Adipocyte (in vitro differentiated cells): ENCODE measurements around the gene SRRM4.

Source experiments
- DNase-seq: peaks from one replicate; pipeline ENCODE4 v3.0.0-alpha.2; 2015; ENCODE audit warnings: low read depth
- H3K27me3 ChIP-seq: replicated peaks from 2 replicates; pipeline ENCODE4 v1.7.0; 2013; ENCODE audit warnings: mild to moderate bottlenecking, low read length, moderate library complexity; ENCODE audit not compliant: control insufficient read depth, insufficient read depth
- H3K36me3 ChIP-seq: 2 replicates; pipeline ENCODE4 v1.7.0; 2013; ENCODE audit warnings: low read length, mild to moderate bottlenecking, moderate library complexity; ENCODE audit not compliant: control insufficient read depth, insufficient read depth, severe bottlenecking
- H3K4me1 ChIP-seq: 2 replicates; pipeline ENCODE4 v1.7.0; 2013; ENCODE audit warnings: mild to moderate bottlenecking, low read length, moderate library complexity; ENCODE audit not compliant: control insufficient read depth, insufficient read depth
- H3K4me3 ChIP-seq: 2 replicates; pipeline ENCODE4 v1.7.0; 2013; ENCODE audit warnings: mild to moderate bottlenecking, low read length, moderate library complexity
- H3K9ac ChIP-seq: 2 replicates; pipeline ENCODE4 v1.7.0; 2013; ENCODE audit warnings: mild to moderate bottlenecking, low read length, moderate library complexity
- H3K9me3 ChIP-seq: 2 replicates; pipeline ENCODE4 v1.7.0; 2013; ENCODE audit warnings: mild to moderate bottlenecking, low read length, moderate library complexity; ENCODE audit not compliant: control insufficient read depth

Gene SRRM4

GRCh38 chr12:119130523-119130922 is 149.2 kb downstream of the SRRM4 start:
- no peak for DNase-seq
- H3K4me1 ChIP-seq: no peaks in the 10 kb centered on the region
- H3K27me3 ChIP-seq: no peaks in the 10 kb centered on the region
- H3K36me3 ChIP-seq: no peaks in the 10 kb centered on the region
- peaks cover 31% of the 10 kb centered on the region for H3K9me3 ChIP-seq
- no peak overlapping the region for H3K9ac ChIP-seq
- no peak overlapping the region for H3K4me3 ChIP-seq

- Histone ChIP-seq H3K9me3 (peaks cover 31% of the 10 kb centered on the region), H3K27me3 (peaks cover 6% of the 10 kb centered on the region), H3K4me3 (no peak overlapping the region), H3K36me3 (no peaks in the 10 kb centered on the region), H3K4me1 (no peaks in the 10 kb centered on the region), H3K9ac (no peak overlapping the region)
- no peak for DNase-seq
Measured at GRCh38 chr12:119134284-119135072, 153.1 kb downstream of the SRRM4 start.

GRCh38 chr12:119136811-119137410 is 155.6 kb downstream of the SRRM4 start:
- DNase-seq: no peak
- H3K9ac ChIP-seq: no peak overlapping the region
- no peak overlapping the region for H3K4me3 ChIP-seq
- H3K36me3 ChIP-seq: no peaks in the 10 kb centered on the region
- no peaks in the 10 kb centered on the region for H3K4me1 ChIP-seq
- H3K9me3 ChIP-seq: peaks cover 18% of the 10 kb centered on the region
- H3K27me3 ChIP-seq: peaks cover 15% of the 10 kb centered on the region

GRCh38 chr12:119139448-119139847 is 158.1 kb downstream of the SRRM4 start:
- H3K9me3 ChIP-seq: no peaks in the 10 kb centered on the region
- no peaks in the 10 kb centered on the region for H3K4me1 ChIP-seq
- H3K27me3 ChIP-seq: peaks cover 22% of the 10 kb centered on the region
- H3K4me3 ChIP-seq: no peak overlapping the region
- DNase-seq: no peak
- H3K9ac ChIP-seq: no peak overlapping the region
- no peaks in the 10 kb centered on the region for H3K36me3 ChIP-seq

- no peak overlapping the region for H3K4me3 ChIP-seq
- no peak for DNase-seq
- H3K27me3 ChIP-seq: peaks cover 21% of the 10 kb centered on the region
- no peak overlapping the region for H3K9ac ChIP-seq
- no peaks in the 10 kb centered on the region for H3K9me3 ChIP-seq
- H3K36me3 ChIP-seq: no peaks in the 10 kb centered on the region
- H3K4me1 ChIP-seq: peaks cover 2% of the 10 kb centered on the region
Measured at GRCh38 chr12:119145367-119145766, 164.0 kb downstream of the SRRM4 start.

GRCh38 chr12:119147847-119148448 is 166.6 kb downstream of the SRRM4 start:
- DNase-seq: no peak
- Histone ChIP-seq H3K27me3 (peaks cover 22% of the 10 kb centered on the region), H3K9ac (no peak overlapping the region), H3K4me1 (peaks cover 2% of the 10 kb centered on the region), H3K9me3 (peaks cover 12% of the 10 kb centered on the region), H3K36me3 (no peaks in the 10 kb centered on the region), H3K4me3 (no peak overlapping the region)

- H3K9ac ChIP-seq: no peak overlapping the region
- H3K9me3 ChIP-seq: peaks cover 12% of the 10 kb centered on the region
- H3K4me3 ChIP-seq: no peak overlapping the region
- H3K36me3 ChIP-seq: no peaks in the 10 kb centered on the region
- DNase-seq: no peak
- H3K27me3 ChIP-seq: peaks cover 19% of the 10 kb centered on the region
- H3K4me1 ChIP-seq: peaks cover 2% of the 10 kb centered on the region
Measured at GRCh38 chr12:119149270-119149669, 167.9 kb downstream of the SRRM4 start.

- peaks cover 12% of the 10 kb centered on the region for H3K9me3 ChIP-seq
Measured at GRCh38 chr12:119151445-119152026, 170.2 kb downstream of the SRRM4 start.

GRCh38 chr12:119153477-119154434 is 172.4 kb downstream of the SRRM4 start:
- no peak for DNase-seq
- no peaks in the 10 kb centered on the region for H3K4me1 ChIP-seq
- H3K27me3 ChIP-seq: peaks cover 12% of the 10 kb centered on the region
- no peaks in the 10 kb centered on the region for H3K36me3 ChIP-seq
- no peak overlapping the region for H3K9ac ChIP-seq
- peaks cover 12% of the 10 kb centered on the region for H3K9me3 ChIP-seq
- H3K4me3 ChIP-seq: no peak overlapping the region

More at GRCh38 chr12:119151445-119152026, 170.2 kb downstream of the SRRM4 start:
- no peak for DNase-seq
- H3K36me3 ChIP-seq: no peaks in the 10 kb centered on the region
- peaks cover 2% of the 10 kb centered on the region for H3K4me1 ChIP-seq
- H3K4me3 ChIP-seq: no peak overlapping the region
- H3K9ac ChIP-seq: no peak overlapping the region
- peaks cover 15% of the 10 kb centered on the region for H3K27me3 ChIP-seq

GRCh38 chr12:119154435-119154818 is 173.1 kb downstream of the SRRM4 start:
- Histone ChIP-seq H3K4me3 (no peak overlapping the region), H3K4me1 (no peaks in the 10 kb centered on the region), H3K9ac (no peak overlapping the region), H3K27me3 (peaks cover 16% of the 10 kb centered on the region), H3K36me3 (no peaks in the 10 kb centered on the region), H3K9me3 (peaks cover 12% of the 10 kb centered on the region)
- no peak for DNase-seq
